Endothelial cell of hepatic sinusoid (primary cell): ENCODE results near the gene FOXS1.

Experiments used
- in situ Hi-C: cut with HindIII; loops from 2 replicates; pipeline ENCODE4 v1.10.0; 2017; ENCODE audit warnings: low sequenced_read_pairs

FOXS1 gene

DNA sequence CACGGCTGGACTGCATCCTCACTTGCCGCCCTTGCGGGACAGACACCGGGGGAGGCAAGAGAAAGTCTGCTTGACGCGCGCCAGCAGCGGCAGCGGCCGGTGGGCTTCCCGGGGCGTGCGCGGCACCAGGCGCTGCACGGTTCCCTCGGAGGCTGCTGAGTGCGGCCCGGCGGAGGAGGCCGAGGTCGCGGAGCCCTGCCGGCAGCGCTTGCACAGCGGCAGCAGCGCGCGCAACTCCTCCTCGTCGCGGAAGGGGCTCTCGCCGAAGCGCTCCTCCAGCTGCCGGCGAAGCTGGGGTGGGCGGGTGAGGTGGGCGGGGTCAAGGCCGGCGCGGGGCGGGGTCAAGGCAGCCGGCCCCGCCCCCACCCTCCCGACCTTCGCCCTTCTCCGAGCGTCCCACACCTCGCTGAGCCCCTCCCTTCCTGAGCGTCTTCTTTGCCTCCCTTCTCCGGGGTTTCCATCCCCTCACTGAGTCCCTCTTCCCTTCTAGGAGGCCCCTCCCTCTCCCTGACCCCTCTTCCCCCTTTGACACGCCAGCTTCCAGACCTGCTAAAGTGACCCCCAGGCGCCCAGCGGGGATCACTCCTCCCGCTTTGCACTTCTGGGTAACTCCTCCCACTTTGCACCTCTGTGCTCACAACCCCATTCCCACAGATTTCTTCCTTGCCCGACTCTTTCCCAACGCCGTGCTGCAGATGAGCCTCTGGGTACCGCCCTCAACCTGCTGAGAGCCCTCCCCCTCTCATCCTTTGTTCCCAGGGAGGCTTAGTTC lies 16.2 kb upstream of the FOXS1 start:
- in situ Hi-C loops: loop anchor here (10.0 kb wide), 1 partner anchor 223 kb away; no protein-coding TSS in a partner anchor

GRCh38 chr20:31861135-31861384 lies 15.7 kb upstream of the FOXS1 start:
- in situ Hi-C loops: loop anchor here (10.0 kb wide), 1 partner anchor 224 kb away; no protein-coding TSS in a partner anchor

DNA sequence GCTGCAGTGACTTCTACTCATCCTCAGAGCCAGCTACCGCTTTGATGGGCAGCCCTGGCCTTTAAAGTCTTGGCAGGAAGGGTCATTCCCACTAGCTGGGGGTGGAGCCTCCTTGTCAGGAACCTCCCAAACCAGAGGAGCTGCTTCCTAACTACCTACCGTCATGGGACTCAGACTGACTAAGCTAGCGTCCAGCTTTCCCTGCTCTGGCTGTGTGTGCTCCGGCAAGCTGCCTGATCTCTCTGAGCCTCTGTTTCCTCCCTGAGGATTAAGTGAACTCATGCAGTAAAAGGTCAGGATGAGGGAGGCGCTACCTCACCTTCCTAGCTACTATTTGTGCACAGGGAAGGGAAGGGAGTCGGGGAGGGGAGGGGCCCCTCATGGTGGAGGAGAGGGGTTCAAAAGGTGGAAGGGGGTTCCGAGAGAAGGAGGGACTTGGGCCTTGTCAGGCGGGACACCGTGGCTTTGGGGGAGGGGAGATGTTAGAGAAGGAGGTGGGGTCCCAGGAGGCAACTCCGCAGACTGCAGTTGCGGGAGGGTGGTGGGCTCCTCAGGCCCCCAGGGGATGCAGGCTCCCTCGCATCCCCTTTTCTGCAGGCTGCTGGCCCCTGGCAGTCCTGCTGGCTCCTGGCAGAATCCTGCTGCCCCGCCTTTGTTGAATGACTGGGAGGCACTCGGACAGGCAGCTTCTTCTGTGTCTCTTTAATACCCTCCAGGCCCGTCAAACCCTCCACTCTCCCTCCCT lies 15.2 kb upstream of the FOXS1 start:
- in situ Hi-C loops: loop anchor here (10.0 kb wide), 1 partner anchor 224 kb away; no protein-coding TSS in a partner anchor

DNA sequence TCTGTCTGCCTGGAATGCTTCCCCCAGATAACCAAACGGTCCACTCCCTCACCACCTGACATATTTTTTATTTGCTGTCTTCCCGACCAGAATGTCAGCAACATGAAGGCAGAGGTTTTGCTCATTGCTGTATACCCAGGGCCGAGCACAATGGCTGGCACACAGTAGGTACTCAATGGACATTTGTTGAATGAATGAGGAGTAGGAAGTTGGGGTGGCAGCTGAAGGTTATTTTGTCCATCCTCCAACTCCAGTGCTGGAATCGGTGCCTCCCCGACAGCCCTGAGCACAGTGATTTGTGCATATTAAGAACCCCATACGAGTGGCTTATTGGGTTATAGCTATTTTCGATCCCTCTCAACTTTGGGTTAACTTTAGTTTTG lies 14.6 kb upstream of the FOXS1 start:
- in situ Hi-C loops: loop anchor here (10.0 kb wide), 1 partner anchor 225 kb away; no protein-coding TSS in a partner anchor

- in situ Hi-C loops: no loop called here
These were observed 14.0 kb upstream of the FOXS1 start for GRCh38 chr20:31859266-31859997.

- in situ Hi-C loops: no loop called here
These were observed 13.3 kb upstream of the FOXS1 start for GRCh38 chr20:31858760-31859083.

DNA sequence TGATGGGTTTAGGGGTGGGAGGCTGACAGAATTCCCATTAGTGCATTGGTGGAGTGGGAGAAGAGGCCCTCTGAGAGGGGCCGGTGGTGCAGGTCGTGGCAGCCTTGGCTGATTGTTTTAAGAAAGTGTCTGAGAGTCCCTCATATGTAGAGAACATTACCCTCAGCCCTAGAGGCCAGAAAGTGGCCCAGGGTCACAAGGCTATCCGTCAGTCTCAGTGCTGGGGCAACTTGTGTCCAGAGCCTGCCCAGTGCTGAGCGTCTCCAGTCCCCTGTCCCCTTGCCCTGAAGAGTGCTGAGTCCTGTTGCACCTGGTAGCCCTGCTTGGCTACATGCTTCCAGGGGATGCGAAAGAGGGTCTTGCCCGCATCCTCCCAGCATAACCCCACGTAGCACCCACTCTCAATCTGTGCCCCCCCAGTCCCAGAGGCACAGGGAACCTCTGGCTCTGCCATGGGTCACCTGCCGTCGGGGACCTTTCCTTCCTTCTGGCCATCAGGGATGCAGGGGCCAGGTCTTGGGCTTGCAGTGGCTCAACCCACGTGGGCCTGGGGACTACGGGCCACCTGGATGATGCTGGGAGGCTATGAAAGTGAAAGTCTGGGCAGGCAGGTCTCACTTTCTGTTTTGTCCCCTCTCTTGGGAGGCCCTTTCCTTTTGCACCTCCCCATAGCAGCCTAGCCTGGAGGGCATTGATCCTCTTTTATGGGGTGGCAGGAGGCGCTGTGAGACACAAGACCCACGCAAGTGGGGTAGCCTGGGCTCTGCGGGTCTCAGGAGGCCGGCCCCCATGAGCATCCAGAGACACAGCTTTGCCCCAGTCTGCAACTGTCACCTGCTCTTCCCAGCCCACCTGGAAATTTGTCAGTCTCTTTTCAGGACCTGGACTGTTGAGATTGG lies 12.7 kb upstream of the FOXS1 start:
- in situ Hi-C loops: no loop called here

- in situ Hi-C loops: no loop called here
These were observed 11.1 kb upstream of the FOXS1 start for GRCh38 chr20:31856516-31856915.

DNA sequence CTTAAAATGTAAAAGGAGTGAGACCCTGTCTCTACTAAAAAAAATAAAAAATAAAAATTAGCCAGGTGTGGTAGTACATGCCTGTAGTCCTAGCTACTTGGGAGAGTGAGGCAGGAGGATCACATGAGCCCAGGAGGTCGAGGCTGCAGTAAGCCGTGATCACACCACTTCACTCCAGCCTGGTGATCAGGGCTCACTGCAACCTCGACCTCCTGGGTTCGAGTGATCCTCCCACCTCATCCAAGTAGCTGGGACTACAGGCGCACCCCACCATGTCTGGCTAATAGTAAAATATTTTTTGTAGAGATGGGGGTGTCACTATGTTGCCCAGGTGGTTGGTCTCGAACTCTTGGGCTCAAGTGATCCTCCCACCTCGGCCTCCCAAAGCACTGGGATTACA lies 8.1 kb upstream of the FOXS1 start:
- in situ Hi-C loops: no loop called here

DNA sequence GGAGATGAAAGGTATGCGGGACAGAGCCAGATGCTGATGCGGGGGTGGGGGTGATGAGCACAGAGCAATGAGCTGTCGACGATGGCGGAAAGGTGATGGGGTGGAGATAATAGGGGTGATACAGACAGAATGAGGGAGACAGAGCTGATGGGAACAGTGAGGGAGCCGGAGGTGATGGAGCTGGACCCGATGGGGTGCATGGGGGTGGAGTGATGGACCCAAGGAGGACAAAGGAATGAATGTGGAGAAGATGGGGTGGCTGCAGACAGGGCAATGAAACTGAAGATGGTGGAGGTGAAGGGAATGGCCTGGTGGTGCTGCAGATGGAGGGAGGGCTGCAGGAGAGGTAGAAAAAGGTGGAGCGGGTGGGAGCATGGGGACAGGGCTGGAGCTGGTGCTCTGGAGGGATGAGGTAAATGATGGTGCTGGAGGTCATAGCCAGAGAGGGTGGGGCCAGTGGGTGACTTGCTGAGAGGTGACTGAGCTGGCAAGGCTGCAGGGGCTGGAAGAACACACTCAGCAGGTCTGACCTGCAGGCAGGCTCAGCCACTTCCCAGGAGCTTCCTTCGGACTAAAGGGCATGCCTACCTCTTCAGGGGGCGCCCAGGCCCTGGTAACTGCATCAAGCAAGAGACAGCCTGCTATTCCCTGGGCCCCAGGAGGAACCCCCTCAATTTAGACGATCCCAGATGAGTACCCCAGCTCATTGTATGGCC lies 6.0 kb upstream of the FOXS1 start:
- in situ Hi-C loops: no loop called here

GRCh38 chr20:31849306-31849930 lies 4.0 kb upstream of the FOXS1 start:
- in situ Hi-C loops: loop anchor here (10.0 kb wide), 1 partner anchor 195 kb away; no protein-coding TSS in a partner anchor

- in situ Hi-C loops: loop anchor here (10.0 kb wide), 1 partner anchor 196 kb away; no protein-coding TSS in a partner anchor
These were observed 2.9 kb upstream of the FOXS1 start for GRCh38 chr20:31848088-31848999.

- in situ Hi-C loops: loop anchor here (10.0 kb wide), 1 partner anchor 198 kb away; no protein-coding TSS in a partner anchor
These were observed 1.4 kb upstream of the FOXS1 start for GRCh38 chr20:31846793-31847138.

- in situ Hi-C loops: loop anchor here (10.0 kb wide), 1 partner anchor 200 kb away; no protein-coding TSS in a partner anchor
These were observed 586 bp downstream of the FOXS1 start for GRCh38 chr20:31844737-31845299.

DNA sequence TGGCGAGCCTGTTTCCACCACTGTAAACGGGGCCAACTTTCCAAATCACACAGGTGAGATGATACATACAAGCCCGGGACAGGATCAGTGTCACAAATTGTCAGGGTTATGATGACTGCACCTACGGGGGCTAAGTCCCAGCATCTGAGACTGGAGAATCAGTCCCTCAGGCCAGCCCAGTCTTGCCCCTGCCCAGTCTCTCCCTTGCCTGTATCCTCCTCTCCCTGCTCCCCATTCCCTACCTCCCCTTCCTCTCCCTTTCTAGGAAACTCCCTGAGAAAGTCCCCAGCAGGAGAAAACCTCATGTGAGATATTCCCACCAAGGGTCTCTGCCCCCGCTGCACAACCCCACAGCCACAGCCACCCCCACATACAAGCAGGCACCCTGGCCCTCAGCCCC lies 1.5 kb downstream of the FOXS1 start:
- in situ Hi-C loops: loop anchor here (10.0 kb wide), 1 partner anchor 201 kb away; no protein-coding TSS in a partner anchor

GRCh38 chr20:31843288-31843687 lies 2.1 kb downstream of the FOXS1 start:
- in situ Hi-C loops: loop anchor here (10.0 kb wide), 1 partner anchor 202 kb away; no protein-coding TSS in a partner anchor

- in situ Hi-C loops: loop anchor here (10.0 kb wide), 1 partner anchor 202 kb away; no protein-coding TSS in a partner anchor
These were observed 2.8 kb downstream of the FOXS1 start for GRCh38 chr20:31842471-31843157.
